HAP-1 (cell line): ENCODE measurements around the gene SLC8A1.

Source experiments
- DNase-seq, 2 experiments: peaks; one replicate each; pipeline ENCODE4 v3.0.0-alpha.2; 2016 to 2020; ENCODE audit warnings: low spot score in 2 of 2
- H3K27me3 ChIP-seq: fragments of 250-450 bp; sonication (Bioruptor Pico); 2 replicates; pipeline ENCODE4 v1.5.1; 2020; ENCODE audit warnings: low read depth, mild to moderate bottlenecking, moderate library complexity
- H3K36me3 ChIP-seq: fragments of 250-450 bp; sonication (Bioruptor Pico); replicated peaks from 2 replicates; pipeline ENCODE4 v1.5.1; 2020; ENCODE audit warnings: mild to moderate bottlenecking
- H3K4me1 ChIP-seq: fragments of 250-450 bp; sonication (Bioruptor Pico); 2 replicates; pipeline ENCODE4 v1.5.1; 2020; ENCODE audit warnings: mild to moderate bottlenecking
- H3K4me3 ChIP-seq: fragments of 250-450 bp; sonication (Bioruptor Pico); 2 replicates; pipeline ENCODE4 v1.5.1; 2020; ENCODE audit warnings: mild to moderate bottlenecking, moderate library complexity
- H3K9me3 ChIP-seq: fragments of 250-450 bp; sonication (Bioruptor Pico); 2 replicates; pipeline ENCODE4 v1.5.1; 2020; ENCODE audit warnings: mild to moderate bottlenecking, moderate library complexity
- in situ Hi-C: fragments of 300-500 bp; cut with MboI; formaldehyde crosslinking; loops from 3 replicates; pipeline ENCODE4 v1.14.3; 2020; ENCODE audit warnings: low sequenced_read_pairs, inconsistent platforms, mixed read lengths

SLC8A1 gene

GRCh38 chr2:40210968-40211353, 240.9 kb downstream of the SLC8A1 start:
- Histone ChIP-seq H3K9me3 (no peaks in the 10 kb centered on the region), H3K4me1 (peaks cover 16% of the 10 kb centered on the region), H3K36me3 (no peaks in the 10 kb centered on the region), H3K27me3 (no peaks in the 10 kb centered on the region), H3K4me3 (no peak overlapping the region)
- in situ Hi-C loops: no loop called here
- no peak for DNase-seq

GRCh38 chr2:40210344-40210967, 241.4 kb downstream of the SLC8A1 start:
- Histone ChIP-seq H3K36me3 (no peaks in the 10 kb centered on the region), H3K27me3 (no peaks in the 10 kb centered on the region), H3K4me3 (no peak overlapping the region), H3K4me1 (peaks cover 16% of the 10 kb centered on the region), H3K9me3 (no peaks in the 10 kb centered on the region)
- in situ Hi-C loops: no loop called here
- DNase-seq: peak in 1 of 2 experiments; percentile 79

GRCh38 chr2:40209761-40210160, 242.1 kb downstream of the SLC8A1 start:
- Histone ChIP-seq H3K9me3 (no peaks in the 10 kb centered on the region), H3K4me1 (peaks cover 16% of the 10 kb centered on the region), H3K36me3 (no peaks in the 10 kb centered on the region), H3K27me3 (no peaks in the 10 kb centered on the region), H3K4me3 (no peak overlapping the region)
- no peak for DNase-seq
- in situ Hi-C loops: no loop called here

- in situ Hi-C loops: no loop called here
- H3K36me3 ChIP-seq: no peaks in the 10 kb centered on the region
- no peak for DNase-seq
- H3K4me3 ChIP-seq: no peak overlapping the region
- H3K9me3 ChIP-seq: no peaks in the 10 kb centered on the region
- H3K4me1 ChIP-seq: peaks cover 23% of the 10 kb centered on the region
- no peaks in the 10 kb centered on the region for H3K27me3 ChIP-seq
Observed at GRCh38 chr2:40208463-40208862, 243.4 kb downstream of the SLC8A1 start.

GRCh38 chr2:40204268-40204667, 247.6 kb downstream of the SLC8A1 start:
- Histone ChIP-seq H3K4me3 (no peak overlapping the region), H3K4me1 (peaks cover 7% of the 10 kb centered on the region), H3K27me3 (no peaks in the 10 kb centered on the region), H3K36me3 (no peaks in the 10 kb centered on the region), H3K9me3 (no peaks in the 10 kb centered on the region)
- in situ Hi-C loops: no loop called here
- peak in 1 of 2 experiments; percentile 29 for DNase-seq

GRCh38 chr2:40202798-40203400, 249.0 kb downstream of the SLC8A1 start:
- H3K4me1 ChIP-seq: peaks cover 7% of the 10 kb centered on the region
- H3K36me3 ChIP-seq: no peaks in the 10 kb centered on the region
- H3K27me3 ChIP-seq: no peaks in the 10 kb centered on the region
- no peak overlapping the region for H3K4me3 ChIP-seq
- DNase-seq: no peak
- in situ Hi-C loops: no loop called here
- H3K9me3 ChIP-seq: no peaks in the 10 kb centered on the region

- Histone ChIP-seq H3K27me3 (no peaks in the 10 kb centered on the region), H3K36me3 (no peaks in the 10 kb centered on the region), H3K4me1 (peaks cover 7% of the 10 kb centered on the region), H3K4me3 (no peak overlapping the region), H3K9me3 (no peaks in the 10 kb centered on the region)
- no peak for DNase-seq
- in situ Hi-C loops: no loop called here
Observed at GRCh38 chr2:40201425-40201824, 250.5 kb downstream of the SLC8A1 start.

- Histone ChIP-seq H3K27me3 (no peaks in the 10 kb centered on the region), H3K4me1 (peaks cover 7% of the 10 kb centered on the region), H3K4me3 (no peak overlapping the region), H3K9me3 (no peaks in the 10 kb centered on the region), H3K36me3 (no peaks in the 10 kb centered on the region)
- in situ Hi-C loops: no loop called here
- no peak for DNase-seq
Observed at GRCh38 chr2:40200366-40200915, 251.4 kb downstream of the SLC8A1 start.

GRCh38 chr2:40199771-40200170, 252.1 kb downstream of the SLC8A1 start:
- Histone ChIP-seq H3K4me1 (peaks cover 7% of the 10 kb centered on the region), H3K4me3 (no peak overlapping the region), H3K36me3 (no peaks in the 10 kb centered on the region), H3K9me3 (no peaks in the 10 kb centered on the region), H3K27me3 (no peaks in the 10 kb centered on the region)
- in situ Hi-C loops: no loop called here
- no peak for DNase-seq

GRCh38 chr2:40197121-40197520, 254.8 kb downstream of the SLC8A1 start:
- in situ Hi-C loops: no loop called here
- H3K36me3 ChIP-seq: no peaks in the 10 kb centered on the region
- no peaks in the 10 kb centered on the region for H3K4me1 ChIP-seq
- no peak for DNase-seq
- no peaks in the 10 kb centered on the region for H3K9me3 ChIP-seq
- H3K27me3 ChIP-seq: no peaks in the 10 kb centered on the region
- H3K4me3 ChIP-seq: no peak overlapping the region

- Histone ChIP-seq H3K27me3 (no peaks in the 10 kb centered on the region), H3K9me3 (no peaks in the 10 kb centered on the region), H3K4me1 (no peaks in the 10 kb centered on the region; the same call in 1 of the 2 replicates), H3K4me3 (no peak overlapping the region), H3K36me3 (no peaks in the 10 kb centered on the region)
- in situ Hi-C loops: no loop called here
- DNase-seq: no peak
Observed at GRCh38 chr2:40193670-40194026, 258.2 kb downstream of the SLC8A1 start.

- H3K4me1 ChIP-seq: no peaks in the 10 kb centered on the region; the same call in 1 of the 2 replicates
- H3K9me3 ChIP-seq: no peaks in the 10 kb centered on the region
- in situ Hi-C loops: no loop called here
- no peak for DNase-seq
- no peak overlapping the region for H3K4me3 ChIP-seq
- no peaks in the 10 kb centered on the region for H3K27me3 ChIP-seq
- H3K36me3 ChIP-seq: no peaks in the 10 kb centered on the region
Observed at GRCh38 chr2:40192864-40193669, 258.8 kb downstream of the SLC8A1 start.

GRCh38 chr2:40190457-40190856, 261.4 kb downstream of the SLC8A1 start:
- no peak for DNase-seq
- Histone ChIP-seq H3K9me3 (no peaks in the 10 kb centered on the region), H3K4me3 (no peak overlapping the region), H3K4me1 (no peaks in the 10 kb centered on the region; the same call in 1 of the 2 replicates), H3K27me3 (no peaks in the 10 kb centered on the region), H3K36me3 (no peaks in the 10 kb centered on the region)
- in situ Hi-C loops: no loop called here

GRCh38 chr2:40189881-40190280, 262.0 kb downstream of the SLC8A1 start:
- in situ Hi-C loops: no loop called here
- H3K9me3 ChIP-seq: no peaks in the 10 kb centered on the region
- H3K4me1 ChIP-seq: no peaks in the 10 kb centered on the region; the same call in 1 of the 2 replicates
- H3K36me3 ChIP-seq: no peaks in the 10 kb centered on the region
- H3K4me3 ChIP-seq: no peak overlapping the region
- H3K27me3 ChIP-seq: no peaks in the 10 kb centered on the region
- DNase-seq: no peak
